RPMI7951 (cell line): ENCODE data around the gene LAS1L. TPM values are rescaled to one million over a fixed set of nuclear protein-coding genes. Genes with fewer than 3 reads are reported as not detected.
"Not testable (repeated sequence)": the region's sequence is repeated elsewhere in the genome, so short reads cannot be mapped to it uniquely, and the experiment has no call there.

Experiments
- DNase-seq: peaks from one replicate; pipeline ENCODE4 v3.0.0-alpha.2; 2012; ENCODE audit warnings: low read depth
- total RNA-seq: library from RNA; depleted of rRNA; stranded (reverse); fragments of >200 nt; shearing (Covaris generic); gene quantifications from 2 replicates; pipeline ENCODE4 v1.2.3, GENCODE V29; 2014; rRNA removed

LAS1L gene
- total RNA-seq, 1 experiment from 2014 or later, result 39.9 TPM

- no peak for DNase-seq
Measured at GRCh38 chrX:65517923-65518322, 16.7 kb downstream of the LAS1L start.

GRCh38 chrX:65516756-65517155, 17.8 kb downstream of the LAS1L start:
- peak; percentile 6 for DNase-seq

- DNase-seq, result no peak
Measured at GRCh38 chrX:65513610-65514009, 21.0 kb downstream of the LAS1L start.

GRCh38 chrX:65509400-65509799, 25.2 kb downstream of the LAS1L start:
- DNase-seq, result no peak

- no peak for DNase-seq
Measured at GRCh38 chrX:65508851-65509250, 25.7 kb downstream of the LAS1L start.

- DNase-seq, result peak; percentile 8
Measured at GRCh38 chrX:65502618-65503017, 32.0 kb downstream of the LAS1L start.

- DNase-seq, result no peak
Measured at GRCh38 chrX:65493431-65493830, 41.2 kb downstream of the LAS1L start.

- no peak for DNase-seq
Measured at GRCh38 chrX:65491620-65492019, 43.0 kb downstream of the LAS1L start.

- DNase-seq, result peak; percentile 33
Measured at GRCh38 chrX:65488495-65488894, 46.1 kb downstream of the LAS1L start.

GRCh38 chrX:65480960-65481359, 53.6 kb downstream of the LAS1L start:
- DNase-seq, result no peak

- DNase-seq, result not testable (repeated sequence)
Measured at GRCh38 chrX:65479102-65479501, 55.5 kb downstream of the LAS1L start.

GRCh38 chrX:65476564-65476963, 58.0 kb downstream of the LAS1L start:
- DNase-seq, result no peak

- DNase-seq, result peak; percentile 1
Measured at GRCh38 chrX:65463550-65463949, 71.0 kb downstream of the LAS1L start.

Other genes with a start within 250 kb of the LAS1L start
- gene MSN, start 132.9 kb upstream of the LAS1L start, total RNA-seq, result 389 and 461 TPM in 2 replicates